ENCODE data around the gene CSPG4.

- TF ChIP-seq, protein P1, sequence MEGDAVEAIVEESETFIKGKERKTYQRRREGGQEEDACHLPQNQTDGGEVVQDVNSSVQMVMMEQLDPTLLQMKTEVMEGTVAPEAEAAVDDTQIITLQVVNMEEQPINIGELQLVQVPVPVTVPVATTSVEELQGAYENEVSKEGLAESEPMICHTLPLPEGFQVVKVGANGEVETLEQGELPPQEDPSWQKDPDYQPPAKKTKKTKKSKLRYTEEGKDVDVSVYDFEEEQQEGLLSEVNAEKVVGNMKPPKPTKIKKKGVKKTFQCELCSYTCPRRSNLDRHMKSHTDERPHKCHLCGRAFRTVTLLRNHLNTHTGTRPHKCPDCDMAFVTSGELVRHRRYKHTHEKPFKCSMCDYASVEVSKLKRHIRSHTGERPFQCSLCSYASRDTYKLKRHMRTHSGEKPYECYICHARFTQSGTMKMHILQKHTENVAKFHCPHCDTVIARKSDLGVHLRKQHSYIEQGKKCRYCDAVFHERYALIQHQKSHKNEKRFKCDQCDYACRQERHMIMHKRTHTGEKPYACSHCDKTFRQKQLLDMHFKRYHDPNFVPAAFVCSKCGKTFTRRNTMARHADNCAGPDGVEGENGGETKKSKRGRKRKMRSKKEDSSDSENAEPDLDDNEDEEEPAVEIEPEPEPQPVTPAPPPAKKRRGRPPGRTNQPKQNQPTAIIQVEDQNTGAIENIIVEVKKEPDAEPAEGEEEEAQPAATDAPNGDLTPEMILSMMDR (IDR thresholded peaks at IDR 0.05): no peak
- no peak for TF ChIP-seq EZH2 (IDR thresholded peaks at IDR 0.05; ENCODE audit: borderline replicate concordance, insufficient read depth, low read depth, low read length, poor library complexity, severe bottlenecking)
Observed at GRCh38 chr15:75706682-75706954, 6.0 kb downstream of the CSPG4 start.
